Measurements from ENCODE around the gene OR6B2. TPM values are rescaled to one million over a fixed set of nuclear protein-coding genes. Genes with fewer than 3 reads are reported as not detected.

Gene OR6B2
- total and polyA plus RNA-seq, 8 donors, result not detected

DNA sequence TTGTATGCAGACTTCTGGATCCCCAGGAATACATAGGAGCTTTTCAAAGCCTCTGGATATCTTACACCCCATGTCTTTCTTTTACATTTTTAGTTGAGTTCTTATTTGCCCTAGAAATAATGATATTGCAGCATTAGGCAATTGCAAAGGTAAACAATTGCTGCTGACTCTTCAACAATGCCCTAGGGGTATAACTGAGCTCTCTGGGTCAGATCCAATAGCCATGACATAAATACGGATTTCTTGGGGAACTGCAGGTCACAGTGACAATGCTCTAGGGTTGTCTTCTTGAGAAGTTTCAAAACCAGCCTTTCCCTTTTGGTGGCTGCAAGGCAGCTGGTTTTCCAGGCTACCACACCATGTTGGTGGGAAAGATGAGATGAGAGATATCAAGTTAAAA, 39.6 kb upstream of the OR6B2 start:
- intact Hi-C loops (cut with DNase I), result no loop called here
- no peak overlapping the region for H3K4me3 ChIP-seq
- no peaks in the 10 kb centered on the region for H3K9me3 ChIP-seq
- peaks cover 0 to 24% of the 10 kb centered on the region in 2 donors for H3K27me3 ChIP-seq
- no peaks in the 10 kb centered on the region for H3K36me3 ChIP-seq
- TF ChIP-seq, protein P1, sequence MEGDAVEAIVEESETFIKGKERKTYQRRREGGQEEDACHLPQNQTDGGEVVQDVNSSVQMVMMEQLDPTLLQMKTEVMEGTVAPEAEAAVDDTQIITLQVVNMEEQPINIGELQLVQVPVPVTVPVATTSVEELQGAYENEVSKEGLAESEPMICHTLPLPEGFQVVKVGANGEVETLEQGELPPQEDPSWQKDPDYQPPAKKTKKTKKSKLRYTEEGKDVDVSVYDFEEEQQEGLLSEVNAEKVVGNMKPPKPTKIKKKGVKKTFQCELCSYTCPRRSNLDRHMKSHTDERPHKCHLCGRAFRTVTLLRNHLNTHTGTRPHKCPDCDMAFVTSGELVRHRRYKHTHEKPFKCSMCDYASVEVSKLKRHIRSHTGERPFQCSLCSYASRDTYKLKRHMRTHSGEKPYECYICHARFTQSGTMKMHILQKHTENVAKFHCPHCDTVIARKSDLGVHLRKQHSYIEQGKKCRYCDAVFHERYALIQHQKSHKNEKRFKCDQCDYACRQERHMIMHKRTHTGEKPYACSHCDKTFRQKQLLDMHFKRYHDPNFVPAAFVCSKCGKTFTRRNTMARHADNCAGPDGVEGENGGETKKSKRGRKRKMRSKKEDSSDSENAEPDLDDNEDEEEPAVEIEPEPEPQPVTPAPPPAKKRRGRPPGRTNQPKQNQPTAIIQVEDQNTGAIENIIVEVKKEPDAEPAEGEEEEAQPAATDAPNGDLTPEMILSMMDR (IDR thresholded peaks at IDR 0.05), result no peak
- ATAC-seq (no peak), DNase-seq (no peak)
- no peaks in the 10 kb centered on the region for H3K4me1 ChIP-seq
- H3K27ac ChIP-seq, result no peak overlapping the region

DNA sequence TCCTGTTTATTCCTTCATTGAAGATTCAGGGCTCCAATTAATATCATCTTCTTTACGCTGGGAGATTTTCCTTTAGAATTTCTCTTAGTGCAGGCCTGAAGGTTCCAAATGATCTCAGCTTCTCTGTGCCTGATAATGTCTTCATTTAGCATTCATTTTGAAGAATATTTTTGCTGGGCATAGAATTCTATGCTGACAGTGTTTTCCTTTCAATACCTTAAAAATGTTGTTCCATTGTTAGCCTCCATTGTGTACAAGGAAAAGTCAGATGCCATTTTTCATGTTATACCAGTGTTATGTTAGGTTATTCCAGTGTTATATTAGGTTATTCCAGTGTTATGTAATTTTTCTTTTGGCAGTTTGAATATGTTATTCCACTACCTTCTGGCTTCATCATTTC, 38.0 kb upstream of the OR6B2 start:
- Histone ChIP-seq H3K4me3 (no peak overlapping the region), H3K27me3 (peaks cover 0 to 22% of the 10 kb centered on the region in 2 donors), H3K36me3 (no peaks in the 10 kb centered on the region), H3K9me3 (no peaks in the 10 kb centered on the region), H3K27ac (no peak overlapping the region), H3K4me1 (no peaks in the 10 kb centered on the region)
- intact Hi-C loops (cut with DNase I), result no loop called here
- ATAC-seq (no peak), DNase-seq (no peak)
- TF ChIP-seq, protein P1 (IDR thresholded peaks at IDR 0.05), result no peak

GRCh38 chr2:240066489-240066888, 36.3 kb upstream of the OR6B2 start:
- intact Hi-C loops (cut with DNase I), result no loop called here
- H3K4me1 ChIP-seq, result no peaks in the 10 kb centered on the region
- no peaks in the 10 kb centered on the region for H3K36me3 ChIP-seq
- no peaks in the 10 kb centered on the region for H3K9me3 ChIP-seq
- no peak for DNase-seq
- ATAC-seq, result no peak
- TF ChIP-seq, protein P1 (IDR thresholded peaks at IDR 0.05), result no peak
- no peak overlapping the region for H3K27ac ChIP-seq
- peaks cover 0 to 22% of the 10 kb centered on the region in 2 donors for H3K27me3 ChIP-seq
- H3K4me3 ChIP-seq, result no peak overlapping the region

GRCh38 chr2:240064898-240065297, 34.7 kb upstream of the OR6B2 start:
- DNase-seq (no peak), ATAC-seq (no peak)
- TF ChIP-seq, protein P1 (IDR thresholded peaks at IDR 0.05), result no peak
- no peaks in the 10 kb centered on the region for H3K36me3 ChIP-seq
- H3K27me3 ChIP-seq, result peaks cover 0 to 13% of the 10 kb centered on the region in 2 donors
- H3K27ac ChIP-seq, result no peak overlapping the region
- intact Hi-C loops (cut with DNase I), result loop anchor here in 1 of 2 donors (5.0 kb wide), 1 partner anchor 77 kb away; the partner anchor contains the start of gene OTOS
- H3K9me3 ChIP-seq, result no peaks in the 10 kb centered on the region
- H3K4me3 ChIP-seq, result no peak overlapping the region
- H3K4me1 ChIP-seq, result no peaks in the 10 kb centered on the region

GRCh38 chr2:240060977-240061591, 30.9 kb upstream of the OR6B2 start:
- no peak overlapping the region for H3K4me3 ChIP-seq
- no peaks in the 10 kb centered on the region for H3K4me1 ChIP-seq
- DNase-seq, result peak in 2 of 4 donors; percentile 14 to 42
- TF ChIP-seq, protein P1 (IDR thresholded peaks at IDR 0.05), result peak; percentile 32 to 52
- H3K9me3 ChIP-seq, result no peaks in the 10 kb centered on the region
- H3K27me3 ChIP-seq, result peaks cover 0 to 42% of the 10 kb centered on the region in 2 donors
- no peak overlapping the region for H3K27ac ChIP-seq
- H3K36me3 ChIP-seq, result no peaks in the 10 kb centered on the region
- ATAC-seq, result peak; percentile 86
- intact Hi-C loops (cut with DNase I), result loop anchor here in 1 of 2 donors (5.0 kb wide), 1 partner anchor 81 kb away; the partner anchor contains the start of gene OTOS

All from left lung (tissue), 10 donors.